ENCODE data around the gene USP31.
A peak's percentile ranks its signal among the peaks of the same experiment; 100 is the strongest.

DNA sequence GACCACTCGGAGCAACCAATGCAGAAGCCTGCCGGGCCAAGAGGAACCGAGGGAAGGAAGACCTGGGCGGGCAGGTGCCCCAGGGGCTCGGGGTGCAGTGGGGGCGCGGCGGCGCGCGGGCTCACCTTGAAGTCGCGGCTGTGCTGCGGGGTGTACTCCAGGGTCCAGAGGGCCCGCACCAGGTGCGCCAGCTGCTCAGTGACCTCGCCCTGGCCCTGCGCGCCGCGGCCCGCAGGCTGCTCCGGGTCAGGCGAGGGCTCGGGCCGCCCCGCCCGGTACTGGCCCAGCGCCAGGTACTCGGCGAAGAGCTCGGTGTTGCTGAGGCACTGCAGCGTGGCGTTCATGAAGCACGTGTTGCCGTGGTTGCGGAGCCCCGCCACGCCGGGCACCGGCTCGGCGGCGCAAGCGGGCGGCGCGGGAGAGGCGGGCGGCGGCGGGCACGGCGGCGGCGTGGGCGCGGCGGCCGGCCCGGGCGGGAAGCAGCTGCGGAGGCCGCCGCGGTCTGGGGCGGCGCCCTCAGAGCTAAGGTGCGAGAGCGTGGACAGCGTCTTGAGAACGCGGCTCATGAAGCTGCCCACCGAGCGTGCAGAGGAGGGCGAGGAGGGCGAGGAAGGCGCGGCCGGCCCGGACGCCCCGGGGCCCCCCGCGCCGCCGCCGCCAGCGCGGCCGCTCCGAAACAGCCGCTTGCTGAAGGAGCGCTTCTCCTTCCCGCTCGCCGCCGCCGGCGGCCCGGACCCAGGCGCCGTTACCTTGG lies 562 bp downstream of the USP31 start:
- TF ChIP-seq, protein P1, sequence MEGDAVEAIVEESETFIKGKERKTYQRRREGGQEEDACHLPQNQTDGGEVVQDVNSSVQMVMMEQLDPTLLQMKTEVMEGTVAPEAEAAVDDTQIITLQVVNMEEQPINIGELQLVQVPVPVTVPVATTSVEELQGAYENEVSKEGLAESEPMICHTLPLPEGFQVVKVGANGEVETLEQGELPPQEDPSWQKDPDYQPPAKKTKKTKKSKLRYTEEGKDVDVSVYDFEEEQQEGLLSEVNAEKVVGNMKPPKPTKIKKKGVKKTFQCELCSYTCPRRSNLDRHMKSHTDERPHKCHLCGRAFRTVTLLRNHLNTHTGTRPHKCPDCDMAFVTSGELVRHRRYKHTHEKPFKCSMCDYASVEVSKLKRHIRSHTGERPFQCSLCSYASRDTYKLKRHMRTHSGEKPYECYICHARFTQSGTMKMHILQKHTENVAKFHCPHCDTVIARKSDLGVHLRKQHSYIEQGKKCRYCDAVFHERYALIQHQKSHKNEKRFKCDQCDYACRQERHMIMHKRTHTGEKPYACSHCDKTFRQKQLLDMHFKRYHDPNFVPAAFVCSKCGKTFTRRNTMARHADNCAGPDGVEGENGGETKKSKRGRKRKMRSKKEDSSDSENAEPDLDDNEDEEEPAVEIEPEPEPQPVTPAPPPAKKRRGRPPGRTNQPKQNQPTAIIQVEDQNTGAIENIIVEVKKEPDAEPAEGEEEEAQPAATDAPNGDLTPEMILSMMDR (IDR thresholded peaks at IDR 0.05), result no peak
- TF ChIP-seq POLR2A (IDR thresholded peaks at IDR 0.05), result peak in 1 of 4 donors; percentile 37

Data from esophagus squamous epithelium (tissue), 4 donors.